GM23338 (cell line): ENCODE data around the gene HNRNPL. TPM values are rescaled to one million over a fixed set of nuclear protein-coding genes. Genes with fewer than 3 reads are reported as not detected.
A peak's percentile ranks its signal among the peaks of the same experiment; 100 is the strongest.

Experiments used
- ATAC-seq: fragments of 200-7000 bp; cut with Tn5 transposase; 3 replicates; pipeline ENCODE4 v1.9.1; 2020
- DNase-seq: peaks from one replicate; pipeline ENCODE4 v3.0.0-alpha.2; 2015; ENCODE audit warnings: low spot score
- H2AFZ ChIP-seq: fragments of 200-600 bp; sonication (generic); 2 replicates; pipeline ENCODE4 v1.8.0; 2016; ENCODE audit warnings: antibody characterized with exemption, mild to moderate bottlenecking, moderate library complexity
- H3F3A ChIP-seq: fragments of 200-600 bp; sonication (generic); replicated peaks from 2 replicates; pipeline ENCODE4 v1.8.0; 2017; ENCODE audit warnings: antibody characterized with exemption, mixed run types, low read depth
- H3K27ac ChIP-seq: fragments of 200-600 bp; sonication (generic); 2 replicates; pipeline ENCODE4 v1.6.1; 2016; ENCODE audit warnings: low read depth
- H3K27me3 ChIP-seq: fragments of 200-600 bp; sonication (generic); 2 replicates; pipeline ENCODE4 v1.8.0; 2016; ENCODE audit warnings: mild to moderate bottlenecking, mixed run types, moderate library complexity; ENCODE audit not compliant: insufficient read depth
- H3K36me3 ChIP-seq: fragments of 200-600 bp; sonication (generic); 2 replicates; pipeline ENCODE4 v1.8.0; 2016; ENCODE audit warnings: mild to moderate bottlenecking; ENCODE audit not compliant: insufficient read depth
- H3K4me1 ChIP-seq: fragments of 200-600 bp; sonication (generic); 2 replicates; pipeline ENCODE4 v1.8.0; 2016; ENCODE audit warnings: mild to moderate bottlenecking, moderate library complexity; ENCODE audit not compliant: insufficient read depth
- H3K4me2 ChIP-seq: fragments of 200-600 bp; sonication (generic); 2 replicates; pipeline ENCODE4 v1.7.1; 2017; ENCODE audit warnings: mixed run types
- H3K4me3 ChIP-seq: fragments of 200-600 bp; sonication (generic); 2 replicates; pipeline ENCODE4 v1.6.1; 2016; ENCODE audit warnings: mixed run types
- H3K79me2 ChIP-seq: fragments of 200-600 bp; sonication (generic); replicated peaks from 2 replicates; pipeline ENCODE4 v1.8.0; 2017; ENCODE audit warnings: mild to moderate bottlenecking; ENCODE audit not compliant: insufficient read depth
- H3K9me2 ChIP-seq: fragments of 200-600 bp; sonication (generic); 2 replicates; pipeline ENCODE4 v1.8.0; 2017; ENCODE audit not compliant: insufficient read depth
- H4K20me1 ChIP-seq: fragments of 200-600 bp; sonication (generic); replicated peaks from 2 replicates; pipeline ENCODE4 v1.8.0; 2017; ENCODE audit warnings: mild to moderate bottlenecking; ENCODE audit not compliant: insufficient read depth
- H3K27ac Mint-ChIP-seq: 2 replicates; pipeline ENCODE4 v1.8.0; 2020; ENCODE audit warnings: inconsistent platforms, mild to moderate bottlenecking, moderate library complexity, mixed read lengths
- H3K27me3 Mint-ChIP-seq: 3 replicates; pipeline ENCODE4 v1.8.0; 2022; ENCODE audit warnings: low read depth, mild to moderate bottlenecking, moderate library complexity, mixed read lengths, inconsistent platforms; ENCODE audit not compliant: insufficient read depth, poor library complexity
- H3K36me3 Mint-ChIP-seq: 3 replicates; pipeline ENCODE4 v1.8.0; 2021; ENCODE audit warnings: low read depth, mild to moderate bottlenecking, inconsistent platforms, moderate library complexity, mixed read lengths
- H3K4me1 Mint-ChIP-seq: 3 replicates; pipeline ENCODE4 v1.8.0; 2020; ENCODE audit warnings: mild to moderate bottlenecking, inconsistent platforms, mixed read lengths
- H3K4me3 Mint-ChIP-seq: 3 replicates; pipeline ENCODE4 v1.8.0; 2021; ENCODE audit warnings: moderate library complexity, mild to moderate bottlenecking, inconsistent platforms, mixed read lengths
- H3K9me3 Mint-ChIP-seq: 3 replicates; pipeline ENCODE4 v1.8.0; 2020; ENCODE audit warnings: moderate library complexity, mild to moderate bottlenecking, inconsistent platforms, mixed read lengths
- CREB1 ChIP-seq: fragments of 250-450 bp; sonication (Bioruptor Pico); IDR thresholded peaks from 2 replicates; pipeline ENCODE4 v1.5.0; 2020; ENCODE audit warnings: low read depth, mild to moderate bottlenecking, moderate library complexity
- EZH2 ChIP-seq: fragments of 200-600 bp; sonication (generic); IDR thresholded peaks from one replicate; pipeline ENCODE4 v1.8.0; 2017; ENCODE audit warnings: antibody characterized with exemption, mild to moderate bottlenecking, low read depth; ENCODE audit not compliant: unreplicated experiment
- EZH2phosphoT487 ChIP-seq: fragments of 200-600 bp; sonication (generic); IDR thresholded peaks from one replicate; pipeline ENCODE4 v1.8.1; 2018; ENCODE audit warnings: antibody characterized with exemption; ENCODE audit not compliant: unreplicated experiment
- JUNB ChIP-seq: IDR thresholded peaks from one replicate; pipeline ENCODE4 v1.6.1; 2016; ENCODE audit warnings: antibody characterized with exemption; ENCODE audit not compliant: unreplicated experiment
- NANOG ChIP-seq: IDR thresholded peaks from 2 replicates; pipeline ENCODE4 v1.6.1; 2016; ENCODE audit warnings: antibody characterized with exemption, borderline replicate concordance
- POLR2AphosphoS5 ChIP-seq: IDR thresholded peaks from 2 replicates; pipeline ENCODE4 v1.6.1; 2016; ENCODE audit warnings: antibody characterized with exemption, low read depth
- REST ChIP-seq: IDR thresholded peaks from one replicate; pipeline ENCODE4 v1.6.1; 2018; ENCODE audit warnings: antibody characterized with exemption; ENCODE audit not compliant: unreplicated experiment
- ZNF114 ChIP-seq: fragments of 250-450 bp; sonication (Bioruptor Pico); IDR thresholded peaks from 2 replicates; pipeline ENCODE4 v1.5.0; 2020; ENCODE audit warnings: mild to moderate bottlenecking, moderate library complexity
- polyA plus RNA-seq: library from polyadenylated mRNA; unstranded; fragments of >200 nt; fragmentation: Nextera tagmentation; extraction: Ambion mirVana; gene quantifications from 2 replicates; pipeline ENCODE4 v1.2.1, GENCODE V29; 2016
- total RNA-seq: library from RNA; depleted of rRNA; stranded (reverse); fragments of >200 nt; shearing (Covaris generic); gene quantifications from 2 replicates; pipeline ENCODE4 v1.2.3, GENCODE V29; 2014
- TF ChIP-seq, protein P1 (sequence below): IDR thresholded peaks from 2 replicates; pipeline ENCODE4 v1.6.1; 2016; ENCODE audit warnings: antibody characterized with exemption
- TF ChIP-seq, protein P2 (sequence below), 2 experiments: fragments of 200-600 bp in 1 of 2; sonication (generic) in 1 of 2; conservative IDR thresholded peaks; 2 replicates each; pipeline versions ENCODE4 v1.5.1 to v1.6.1; 2016 to 2017; ENCODE audit warnings: antibody characterized with exemption in 2 of 2, low read depth in 2 of 2, mild to moderate bottlenecking in 2 of 2, moderate library complexity in 1 of 2

Gene HNRNPL
- total and polyA plus RNA-seq, 2 experiments from 2014 or later: 580 to 664 TPM

GRCh38 chr19:38834104-38834490 lies 15.7 kb downstream of the HNRNPL start:
- Mint-ChIP-seq H3K9me3 (no peaks in the 10 kb centered on the region), H3K4me1 (peaks cover 13% of the 10 kb centered on the region)

More at GRCh38 chr19:38834104-38834490, 15.7 kb downstream of the HNRNPL start:
- Histone ChIP-seq H3K4me1 (peaks cover 18% of the 10 kb centered on the region), H3K36me3 (peaks cover 32% of the 10 kb centered on the region), H3K9me2 (no peaks in the 10 kb centered on the region), H3K79me2 (peaks cover 4% of the 10 kb centered on the region; the same call in 1 of the 2 replicates), H3K4me2 (no peak overlapping the region), H3K27me3 (no peaks in the 10 kb centered on the region), H3K4me3 (no peak overlapping the region), H2AFZ (no peak overlapping the region), H4K20me1 (peaks cover 12% of the 10 kb centered on the region), H3F3A (peaks cover 65% of the 10 kb centered on the region), H3K27ac (peak overlapping the region; percentile 80; the same call in 1 of the 2 replicates)
- DNase-seq (no peak), ATAC-seq (no peak)
- no peak overlapping the region for H3K4me3 Mint-ChIP-seq
- TF ChIP-seq POLR2AphosphoS5 (no peak), JUNB (no peak), EZH2phosphoT487 (no peak), REST (no peak), EZH2 (no peak), ZNF114 (CRISPR knock-in tag) (no peak), CREB1 (CRISPR knock-in tag) (no peak), NANOG (no peak)
- TF ChIP-seq, protein P1, sequence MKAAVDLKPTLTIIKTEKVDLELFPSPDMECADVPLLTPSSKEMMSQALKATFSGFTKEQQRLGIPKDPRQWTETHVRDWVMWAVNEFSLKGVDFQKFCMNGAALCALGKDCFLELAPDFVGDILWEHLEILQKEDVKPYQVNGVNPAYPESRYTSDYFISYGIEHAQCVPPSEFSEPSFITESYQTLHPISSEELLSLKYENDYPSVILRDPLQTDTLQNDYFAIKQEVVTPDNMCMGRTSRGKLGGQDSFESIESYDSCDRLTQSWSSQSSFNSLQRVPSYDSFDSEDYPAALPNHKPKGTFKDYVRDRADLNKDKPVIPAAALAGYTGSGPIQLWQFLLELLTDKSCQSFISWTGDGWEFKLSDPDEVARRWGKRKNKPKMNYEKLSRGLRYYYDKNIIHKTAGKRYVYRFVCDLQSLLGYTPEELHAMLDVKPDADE: no peak
- TF ChIP-seq, protein P2, sequence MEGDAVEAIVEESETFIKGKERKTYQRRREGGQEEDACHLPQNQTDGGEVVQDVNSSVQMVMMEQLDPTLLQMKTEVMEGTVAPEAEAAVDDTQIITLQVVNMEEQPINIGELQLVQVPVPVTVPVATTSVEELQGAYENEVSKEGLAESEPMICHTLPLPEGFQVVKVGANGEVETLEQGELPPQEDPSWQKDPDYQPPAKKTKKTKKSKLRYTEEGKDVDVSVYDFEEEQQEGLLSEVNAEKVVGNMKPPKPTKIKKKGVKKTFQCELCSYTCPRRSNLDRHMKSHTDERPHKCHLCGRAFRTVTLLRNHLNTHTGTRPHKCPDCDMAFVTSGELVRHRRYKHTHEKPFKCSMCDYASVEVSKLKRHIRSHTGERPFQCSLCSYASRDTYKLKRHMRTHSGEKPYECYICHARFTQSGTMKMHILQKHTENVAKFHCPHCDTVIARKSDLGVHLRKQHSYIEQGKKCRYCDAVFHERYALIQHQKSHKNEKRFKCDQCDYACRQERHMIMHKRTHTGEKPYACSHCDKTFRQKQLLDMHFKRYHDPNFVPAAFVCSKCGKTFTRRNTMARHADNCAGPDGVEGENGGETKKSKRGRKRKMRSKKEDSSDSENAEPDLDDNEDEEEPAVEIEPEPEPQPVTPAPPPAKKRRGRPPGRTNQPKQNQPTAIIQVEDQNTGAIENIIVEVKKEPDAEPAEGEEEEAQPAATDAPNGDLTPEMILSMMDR (conservative IDR thresholded peaks at IDR 0.05; ENCODE audit: low read depth in 2 of 2): no peak
- H3K36me3 Mint-ChIP-seq: peaks cover 59% of the 10 kb centered on the region
- H3K27me3 Mint-ChIP-seq: peaks cover 22% of the 10 kb centered on the region
- 0 out of 2 replicates have a peak overlapping the region, but pooled peaks have one; percentile 20 for H3K27ac Mint-ChIP-seq
